Natural killer cell (primary cell): ENCODE data around the gene PRDM7. TPM values are rescaled to one million over a fixed set of nuclear protein-coding genes. Genes with fewer than 3 reads are reported as not detected.

Experiments used
- ATAC-seq, 3 donors: fragments of 150-1000 bp in 2 of 3; fragments of 200-7000 bp in 1 of 3; cut with Tn5 transposase; 1 replicate in 1 of 3; 2 replicates in 2 of 3; pipeline ENCODE4 v1.10.0; 2021; ENCODE audit warnings: mild to moderate bottlenecking in 2 of 3, moderate library complexity in 2 of 3
- DNase-seq, 2 donors: peaks; one replicate each; pipeline versions ENCODE4 v3.0.0 to v3.0.0-alpha.2; 2013 to 2021; ENCODE audit warnings: mixed read lengths in 1 of 2
- H3K27ac ChIP-seq: one replicate; pipeline ENCODE4 v1.5.1; 2013; ENCODE audit warnings: mild to moderate bottlenecking, low read length
- H3K27me3 ChIP-seq: one replicate; pipeline ENCODE4 v1.6.1; 2013; ENCODE audit warnings: low read length; ENCODE audit not compliant: control insufficient read depth, insufficient read depth
- H3K36me3 ChIP-seq: one replicate; pipeline ENCODE4 v1.6.1; 2013; ENCODE audit warnings: low read length; ENCODE audit not compliant: control insufficient read depth, insufficient read depth
- H3K4me1 ChIP-seq: one replicate; pipeline ENCODE4 v1.6.1; 2013; ENCODE audit warnings: low read length; ENCODE audit not compliant: control insufficient read depth, insufficient read depth
- H3K4me3 ChIP-seq: one replicate; pipeline ENCODE4 v1.5.1; 2013; ENCODE audit warnings: low read length
- H3K9me3 ChIP-seq: one replicate; pipeline ENCODE4 v1.6.1; 2013; ENCODE audit warnings: low read length; ENCODE audit not compliant: control insufficient read depth, insufficient read depth
- H3K27ac Mint-ChIP-seq, 2 donors: one replicate each; pipeline ENCODE4 v1.8.0; 2022; ENCODE audit warnings: mild to moderate bottlenecking in 2 of 2, mixed read lengths in 2 of 2, moderate library complexity in 1 of 2
- H3K27me3 Mint-ChIP-seq, 2 donors: one replicate each; pipeline ENCODE4 v1.8.0; 2022; ENCODE audit warnings: low read depth in 2 of 2, mixed read lengths in 2 of 2
- H3K36me3 Mint-ChIP-seq: one replicate; pipeline ENCODE4 v1.8.0; 2022; ENCODE audit warnings: mixed read lengths
- H3K4me1 Mint-ChIP-seq, 2 donors: one replicate each; pipeline ENCODE4 v1.8.0; 2022; ENCODE audit warnings: mixed read lengths in 2 of 2
- H3K4me3 Mint-ChIP-seq: one replicate; pipeline ENCODE4 v1.8.0; 2022; ENCODE audit warnings: mild to moderate bottlenecking, moderate library complexity, mixed read lengths
- H3K9me3 Mint-ChIP-seq, 2 donors: one replicate each; pipeline ENCODE4 v1.8.0; 2022; ENCODE audit warnings: mixed read lengths in 2 of 2
- WGBS: methylation state at CpG from one replicate; pipeline ENCODE4 v1.1.7; 2013; ENCODE audit warnings: missing lambda C conversion rate; ENCODE audit not compliant: insufficient coverage; 5-methylcytosine and 5-hydroxymethylcytosine counted together
- intact Hi-C: fragments of 100-400 bp; cut with micrococcal nuclease; formaldehyde crosslinking; loops from one replicate; pipeline ENCODE4 v1.14.2; 2022
- total RNA-seq, 4 donors: library from RNA; stranded (reverse); fragments of 120-200 nt in 1 of 4; gene quantifications; one replicate each; pipeline versions ENCODE4 v1.2.3 to v1.2.4, GENCODE V29; 2013 to 2022
- TF ChIP-seq, protein P1 (sequence below): fragments of 200-600 bp; IDR thresholded peaks from one replicate; pipeline ENCODE4 v1.8.0; 2022; ENCODE audit warnings: antibody characterized with exemption

The PRDM7 gene
- total RNA-seq, 3 donors from 2014 or later (not counting 1 experiment from before 2014, with no cell fraction given) = not detected

DNA sequence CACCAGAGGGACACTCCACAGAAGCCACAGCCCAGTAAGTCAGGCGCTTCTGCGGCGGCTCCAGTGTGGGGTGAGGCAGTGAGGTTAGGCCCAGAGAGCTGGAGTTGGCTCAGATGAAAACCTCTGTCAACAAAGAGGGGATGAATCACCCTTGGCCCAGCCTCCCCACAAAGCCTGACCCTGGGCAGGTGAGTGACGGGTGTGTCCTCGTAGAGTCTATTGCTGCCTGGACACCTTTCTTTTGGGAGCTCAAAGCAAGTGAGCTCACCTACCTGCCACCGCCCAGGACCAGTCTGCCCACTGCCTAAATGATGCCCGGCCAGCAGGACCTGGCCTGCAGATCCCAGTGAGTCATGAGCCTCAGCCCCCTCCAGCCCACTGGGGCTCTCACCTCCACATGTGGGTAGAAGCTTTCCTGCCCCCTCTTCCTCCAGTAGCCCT, 33.0 kb downstream of the PRDM7 start:
- intact Hi-C loops = no loop called here
- TF ChIP-seq, protein P1, sequence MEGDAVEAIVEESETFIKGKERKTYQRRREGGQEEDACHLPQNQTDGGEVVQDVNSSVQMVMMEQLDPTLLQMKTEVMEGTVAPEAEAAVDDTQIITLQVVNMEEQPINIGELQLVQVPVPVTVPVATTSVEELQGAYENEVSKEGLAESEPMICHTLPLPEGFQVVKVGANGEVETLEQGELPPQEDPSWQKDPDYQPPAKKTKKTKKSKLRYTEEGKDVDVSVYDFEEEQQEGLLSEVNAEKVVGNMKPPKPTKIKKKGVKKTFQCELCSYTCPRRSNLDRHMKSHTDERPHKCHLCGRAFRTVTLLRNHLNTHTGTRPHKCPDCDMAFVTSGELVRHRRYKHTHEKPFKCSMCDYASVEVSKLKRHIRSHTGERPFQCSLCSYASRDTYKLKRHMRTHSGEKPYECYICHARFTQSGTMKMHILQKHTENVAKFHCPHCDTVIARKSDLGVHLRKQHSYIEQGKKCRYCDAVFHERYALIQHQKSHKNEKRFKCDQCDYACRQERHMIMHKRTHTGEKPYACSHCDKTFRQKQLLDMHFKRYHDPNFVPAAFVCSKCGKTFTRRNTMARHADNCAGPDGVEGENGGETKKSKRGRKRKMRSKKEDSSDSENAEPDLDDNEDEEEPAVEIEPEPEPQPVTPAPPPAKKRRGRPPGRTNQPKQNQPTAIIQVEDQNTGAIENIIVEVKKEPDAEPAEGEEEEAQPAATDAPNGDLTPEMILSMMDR = no peak
- no peak overlapping the region for H3K27ac Mint-ChIP-seq
- ATAC-seq = no peak
- 96% methylated on average over 7 of the region's 7 CpGs for WGBS
- H3K36me3 Mint-ChIP-seq = no peaks in the 10 kb centered on the region
- Histone ChIP-seq H3K4me3 (no peak overlapping the region), H3K9me3 (no peaks in the 10 kb centered on the region), H3K36me3 (no peaks in the 10 kb centered on the region), H3K27me3 (peaks cover 14% of the 10 kb centered on the region), H3K27ac (no peak overlapping the region), H3K4me1 (peaks cover 15% of the 10 kb centered on the region)
- no peak for DNase-seq
- no peaks in the 10 kb centered on the region for H3K9me3 Mint-ChIP-seq
- H3K4me1 Mint-ChIP-seq = peaks cover 0 to 9% of the 10 kb centered on the region in 2 donors
- no peak overlapping the region for H3K4me3 Mint-ChIP-seq
- H3K27me3 Mint-ChIP-seq = peaks cover 0 to 4% of the 10 kb centered on the region in 2 donors

DNA sequence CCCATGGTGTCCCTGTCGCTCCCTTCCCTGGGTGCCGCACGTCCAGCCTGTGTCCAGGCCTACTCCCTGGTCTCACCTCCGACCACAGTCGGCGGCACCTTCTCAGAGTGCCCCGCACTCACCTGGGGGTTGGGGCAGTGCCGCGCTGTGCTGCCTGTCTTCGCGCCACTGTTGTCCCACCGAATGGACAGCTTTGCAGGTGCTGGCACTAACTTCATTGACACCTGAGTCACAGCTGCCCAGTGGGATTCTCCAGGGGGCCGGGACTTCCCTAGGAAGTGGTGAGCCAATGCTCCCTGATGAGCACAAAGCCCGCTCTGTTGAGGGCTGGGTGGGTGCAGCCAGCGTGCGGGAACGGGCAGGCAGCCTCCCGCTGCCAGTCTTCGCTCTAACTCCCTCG, 33.6 kb downstream of the PRDM7 start:
- DNase-seq (no peak), ATAC-seq (no peak)
- Histone ChIP-seq H3K36me3 (no peaks in the 10 kb centered on the region), H3K4me1 (peaks cover 15% of the 10 kb centered on the region), H3K4me3 (no peak overlapping the region), H3K27ac (no peak overlapping the region), H3K9me3 (no peaks in the 10 kb centered on the region), H3K27me3 (peaks cover 14% of the 10 kb centered on the region)
- no peaks in the 10 kb centered on the region for H3K36me3 Mint-ChIP-seq
- no peak overlapping the region for H3K27ac Mint-ChIP-seq
- no peak overlapping the region for H3K4me3 Mint-ChIP-seq
- intact Hi-C loops = no loop called here
- peaks cover 0 to 4% of the 10 kb centered on the region in 2 donors for H3K27me3 Mint-ChIP-seq
- WGBS = 86% methylated on average over 19 of the region's 20 CpGs
- TF ChIP-seq, protein P1 = no peak
- H3K9me3 Mint-ChIP-seq = no peaks in the 10 kb centered on the region
- peaks cover 0 to 9% of the 10 kb centered on the region in 2 donors for H3K4me1 Mint-ChIP-seq

DNA sequence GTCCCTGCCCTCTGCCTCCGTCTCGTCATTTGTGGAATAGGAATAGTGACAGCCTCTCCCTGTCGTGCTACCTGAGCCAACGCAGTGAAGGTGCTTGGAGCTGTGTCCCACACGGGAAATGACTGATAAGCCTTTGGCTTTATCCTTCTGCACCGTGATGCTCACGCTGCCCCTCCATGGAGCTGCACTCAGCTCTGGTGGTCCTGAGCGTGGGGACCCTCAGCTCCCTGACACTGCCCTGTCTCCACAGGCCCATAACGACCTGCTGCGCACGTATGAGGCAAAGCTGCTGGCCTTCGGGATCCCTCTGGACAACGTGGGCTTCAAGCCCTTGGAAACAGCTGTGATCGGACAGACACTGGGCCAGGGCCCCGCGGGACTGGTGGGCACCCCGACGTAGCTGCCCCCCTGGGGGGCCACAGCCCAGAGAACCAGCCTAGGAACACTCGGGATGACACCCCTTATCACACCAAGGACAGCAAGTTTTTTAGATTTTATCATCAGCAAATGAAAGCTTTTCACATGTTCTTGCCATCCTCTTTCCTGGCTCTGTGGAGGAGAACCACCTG, 34.1 kb downstream of the PRDM7 start:
- peaks cover 0 to 4% of the 10 kb centered on the region in 2 donors for H3K27me3 Mint-ChIP-seq
- intact Hi-C loops = no loop called here
- Histone ChIP-seq H3K4me1 (peaks cover 15% of the 10 kb centered on the region), H3K4me3 (no peak overlapping the region), H3K27me3 (peaks cover 14% of the 10 kb centered on the region), H3K27ac (no peak overlapping the region), H3K9me3 (no peaks in the 10 kb centered on the region), H3K36me3 (no peaks in the 10 kb centered on the region)
- ATAC-seq (no peak), DNase-seq (no peak)
- no peaks in the 10 kb centered on the region for H3K9me3 Mint-ChIP-seq
- TF ChIP-seq, protein P1 = no peak
- H3K4me1 Mint-ChIP-seq = peaks cover 0 to 9% of the 10 kb centered on the region in 2 donors
- H3K27ac Mint-ChIP-seq = no peak overlapping the region
- H3K4me3 Mint-ChIP-seq = no peak overlapping the region
- no peaks in the 10 kb centered on the region for H3K36me3 Mint-ChIP-seq
- 86% methylated on average over 19 of the region's 19 CpGs for WGBS
